IMR-90 (cell line): ENCODE results near the gene ABTB2.
A peak's percentile ranks its signal among the peaks of the same experiment; 100 is the strongest.

Experiments used
- CEBPB ChIP-seq: IDR thresholded peaks from 2 replicates; pipeline ENCODE4 v1.6.1; 2012; ENCODE audit warnings: low read depth, low read length, improper control_type of control experiment
- CHD1 ChIP-seq: IDR thresholded peaks from 2 replicates; pipeline ENCODE4 v1.6.1; 2012; ENCODE audit warnings: low read depth, low read length, improper control_type of control experiment
- FOS ChIP-seq: fragments of 150-350 bp; IDR thresholded peaks from 2 replicates; pipeline ENCODE4 v1.6.1; 2016; ENCODE audit warnings: low read depth, low read length
- MAFK ChIP-seq: IDR thresholded peaks from 2 replicates; pipeline ENCODE4 v1.6.1; 2012; ENCODE audit warnings: low read depth, low read length, improper control_type of control experiment
- MAZ ChIP-seq: IDR thresholded peaks from 2 replicates; pipeline ENCODE4 v1.6.1; 2012; ENCODE audit warnings: low read depth, mild to moderate bottlenecking, low read length, improper control_type of control experiment, moderate library complexity, borderline replicate concordance
- MXI1 ChIP-seq: IDR thresholded peaks from 2 replicates; pipeline ENCODE4 v1.6.1; 2012; ENCODE audit warnings: low read depth, mild to moderate bottlenecking, low read length, moderate library complexity, borderline replicate concordance
- POLR2A ChIP-seq: IDR thresholded peaks from 2 replicates; pipeline ENCODE4 v1.6.1; 2012; ENCODE audit warnings: mild to moderate bottlenecking, low read depth, low read length
- RAD21 ChIP-seq: IDR thresholded peaks from 2 replicates; pipeline ENCODE4 v1.6.1; 2012; ENCODE audit warnings: low read length, improper control_type of control experiment
- RCOR1 ChIP-seq: IDR thresholded peaks from 2 replicates; pipeline ENCODE4 v1.6.1; 2012; ENCODE audit warnings: mild to moderate bottlenecking, low read length, improper control_type of control experiment; ENCODE audit not compliant: insufficient replicate concordance
- RFX5 ChIP-seq: IDR thresholded peaks from 2 replicates; pipeline ENCODE4 v1.8.0; 2012; ENCODE audit warnings: low read depth, mild to moderate bottlenecking, low read length, moderate library complexity
- SMC3 ChIP-seq: fragments of 150-350 bp; IDR thresholded peaks from 2 replicates; pipeline ENCODE4 v1.6.1; 2016; ENCODE audit warnings: low read depth, mild to moderate bottlenecking, antibody characterized with exemption, low read length, moderate library complexity
- USF2 ChIP-seq: fragments of 150-350 bp; IDR thresholded peaks from 2 replicates; pipeline ENCODE4 v1.6.1; 2017; ENCODE audit warnings: mild to moderate bottlenecking, antibody characterized with exemption, low read length, low read depth
- TF ChIP-seq, protein P1 (sequence below): conservative IDR thresholded peaks from 2 replicates; pipeline ENCODE4 v1.5.1; 2012; ENCODE audit warnings: mild to moderate bottlenecking, low read depth, low read length, improper control_type of control experiment
- TF ChIP-seq, protein P2 (sequence below): fragments of 150-350 bp; IDR thresholded peaks from 2 replicates; pipeline ENCODE4 v1.6.1; 2016; ENCODE audit warnings: low read depth, mild to moderate bottlenecking, low read length, moderate library complexity, borderline replicate concordance

DNA sequence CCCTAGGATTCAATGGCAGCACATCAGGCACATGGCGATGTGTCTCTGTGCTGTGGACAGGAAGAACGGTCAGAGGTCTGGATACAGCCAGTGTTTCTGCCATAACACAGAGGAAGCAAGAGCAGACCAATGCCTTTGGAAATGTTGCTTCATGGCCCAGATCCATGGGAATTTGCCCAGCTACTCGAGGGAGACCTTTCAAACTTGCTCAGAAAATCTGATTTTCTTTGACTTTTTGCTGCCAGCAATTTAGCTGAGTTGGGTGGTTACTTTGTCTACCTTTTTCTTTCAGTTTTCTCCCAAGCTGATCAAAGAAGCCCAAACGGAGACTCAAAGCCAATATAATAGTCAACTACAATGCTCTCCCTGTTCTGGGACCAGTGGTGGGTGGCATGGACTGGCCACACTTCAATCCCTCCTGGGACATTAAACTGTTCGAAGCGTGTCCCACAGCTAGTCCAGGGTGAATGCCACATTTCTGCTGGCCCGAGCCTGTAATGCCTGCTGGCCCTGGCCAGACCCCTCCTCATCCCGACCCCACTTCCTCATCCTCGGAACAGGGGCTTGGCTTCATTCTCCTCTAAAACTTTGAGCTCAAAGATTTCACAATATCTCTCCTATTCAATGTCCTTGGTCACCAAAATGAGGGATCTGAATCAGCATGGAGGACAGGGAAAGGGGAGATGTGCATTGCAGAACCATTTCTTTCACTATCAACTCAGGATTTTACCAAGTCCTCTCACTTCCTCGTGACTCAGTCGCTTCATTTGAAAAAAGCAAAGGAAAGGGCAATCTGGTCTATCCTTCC, 93.3 kb downstream of the ABTB2 start:
- TF ChIP-seq RCOR1 (no peak), MAZ (no peak), RAD21 (no peak), POLR2A (no peak), MXI1 (no peak), CHD1 (no peak), MAFK (no peak), USF2 (no peak), SMC3 (no peak), RFX5 (no peak), FOS (no peak), CEBPB (peak; percentile 45; the same call in 1 of the 2 replicates)
- TF ChIP-seq, protein P1, sequence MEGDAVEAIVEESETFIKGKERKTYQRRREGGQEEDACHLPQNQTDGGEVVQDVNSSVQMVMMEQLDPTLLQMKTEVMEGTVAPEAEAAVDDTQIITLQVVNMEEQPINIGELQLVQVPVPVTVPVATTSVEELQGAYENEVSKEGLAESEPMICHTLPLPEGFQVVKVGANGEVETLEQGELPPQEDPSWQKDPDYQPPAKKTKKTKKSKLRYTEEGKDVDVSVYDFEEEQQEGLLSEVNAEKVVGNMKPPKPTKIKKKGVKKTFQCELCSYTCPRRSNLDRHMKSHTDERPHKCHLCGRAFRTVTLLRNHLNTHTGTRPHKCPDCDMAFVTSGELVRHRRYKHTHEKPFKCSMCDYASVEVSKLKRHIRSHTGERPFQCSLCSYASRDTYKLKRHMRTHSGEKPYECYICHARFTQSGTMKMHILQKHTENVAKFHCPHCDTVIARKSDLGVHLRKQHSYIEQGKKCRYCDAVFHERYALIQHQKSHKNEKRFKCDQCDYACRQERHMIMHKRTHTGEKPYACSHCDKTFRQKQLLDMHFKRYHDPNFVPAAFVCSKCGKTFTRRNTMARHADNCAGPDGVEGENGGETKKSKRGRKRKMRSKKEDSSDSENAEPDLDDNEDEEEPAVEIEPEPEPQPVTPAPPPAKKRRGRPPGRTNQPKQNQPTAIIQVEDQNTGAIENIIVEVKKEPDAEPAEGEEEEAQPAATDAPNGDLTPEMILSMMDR = no peak
- TF ChIP-seq, protein P2, sequence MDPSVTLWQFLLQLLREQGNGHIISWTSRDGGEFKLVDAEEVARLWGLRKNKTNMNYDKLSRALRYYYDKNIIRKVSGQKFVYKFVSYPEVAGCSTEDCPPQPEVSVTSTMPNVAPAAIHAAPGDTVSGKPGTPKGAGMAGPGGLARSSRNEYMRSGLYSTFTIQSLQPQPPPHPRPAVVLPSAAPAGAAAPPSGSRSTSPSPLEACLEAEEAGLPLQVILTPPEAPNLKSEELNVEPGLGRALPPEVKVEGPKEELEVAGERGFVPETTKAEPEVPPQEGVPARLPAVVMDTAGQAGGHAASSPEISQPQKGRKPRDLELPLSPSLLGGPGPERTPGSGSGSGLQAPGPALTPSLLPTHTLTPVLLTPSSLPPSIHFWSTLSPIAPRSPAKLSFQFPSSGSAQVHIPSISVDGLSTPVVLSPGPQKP = no peak
